Common myeloid progenitor, CD34-positive (primary cell): Measurements from ENCODE around the gene GPR26.

Source experiments
- CTCF ChIA-PET: fragments of 350-600 bp; sonication (Branson Sonifier 250); formaldehyde crosslinking; loops from one replicate; lab custom pipeline; 2021; ENCODE audit warnings: antibody characterized with exemption; lab: Charles Lee
- POLR2A ChIA-PET: fragments of 350-600 bp; sonication (Branson Sonifier 250); formaldehyde crosslinking; loops from one replicate; lab custom pipeline; 2021; ENCODE audit warnings: antibody characterized with exemption; lab: Charles Lee
- DNase-seq, 3 donors: peaks; one replicate each; pipeline versions ENCODE4 v3.0.0 to v3.0.0-alpha.2; 2013
- H3K27ac ChIP-seq, 2 experiments: 1 replicate in 1 of 2; 2 replicates in 1 of 2; pipeline ENCODE4 v1.7.0; 2013; ENCODE audit warnings: inconsistent platforms in 2 of 2, low read length in 2 of 2, mild to moderate bottlenecking in 2 of 2, low read depth in 1 of 2, moderate library complexity in 1 of 2; ENCODE audit not compliant: severe bottlenecking in 2 of 2, insufficient read depth in 1 of 2, poor library complexity in 1 of 2
- H3K27me3 ChIP-seq, 5 experiments: replicated peaks in 2 of 5; 1 replicate in 3 of 5; 2 replicates in 2 of 5; pipeline versions ENCODE4 v1.6.1 to v1.7.0; 2013; ENCODE audit warnings: low read length in 4 of 5, mild to moderate bottlenecking in 2 of 5, moderate library complexity in 2 of 5, inconsistent platforms in 1 of 5; ENCODE audit not compliant: insufficient read depth in 5 of 5, control insufficient read depth in 4 of 5
- H3K36me3 ChIP-seq, 4 experiments: 1 replicate in 2 of 4; 2 replicates in 2 of 4; pipeline versions ENCODE4 v1.6.1 to v1.7.0; 2013; ENCODE audit warnings: low read length in 3 of 4, control low read depth in 1 of 4, mild to moderate bottlenecking in 1 of 4; ENCODE audit not compliant: control insufficient read depth in 4 of 4, insufficient read depth in 4 of 4
- H3K4me1 ChIP-seq, 4 experiments: 1 replicate in 3 of 4; 2 replicates in 1 of 4; pipeline versions ENCODE4 v1.6.1 to v1.7.1; 2013; ENCODE audit warnings: low read length in 3 of 4, mild to moderate bottlenecking in 3 of 4, control low read depth in 1 of 4, inconsistent platforms in 1 of 4, moderate library complexity in 1 of 4; ENCODE audit not compliant: control insufficient read depth in 4 of 4, insufficient read depth in 4 of 4; ENCODE audit errors: control extremely low read depth in 1 of 4
- H3K4me3 ChIP-seq, 7 experiments: 1 replicate in 4 of 7; 2 replicates in 3 of 7; pipeline versions ENCODE4 v1.5.1 to v1.7.0; 2013; ENCODE audit warnings: mild to moderate bottlenecking in 7 of 7, low read length in 6 of 7, moderate library complexity in 6 of 7, inconsistent platforms in 2 of 7, low read depth in 2 of 7, control low read depth in 1 of 7; ENCODE audit not compliant: insufficient read depth in 4 of 7, control insufficient read depth in 1 of 7; ENCODE audit errors: extremely low read depth in 1 of 7
- H3K9me3 ChIP-seq, 5 experiments: 1 replicate in 4 of 5; 2 replicates in 1 of 5; pipeline versions ENCODE4 v1.6.1 to v1.7.1; 2013; ENCODE audit warnings: low read length in 4 of 5, mild to moderate bottlenecking in 2 of 5, inconsistent platforms in 1 of 5, low read depth in 1 of 5, moderate library complexity in 1 of 5; ENCODE audit not compliant: control insufficient read depth in 4 of 5, insufficient read depth in 2 of 5; ENCODE audit errors: control extremely low read depth in 1 of 5
- WGBS: methylation state at CpG from one replicate; pipeline ENCODE4 v1.1.5; 2013; ENCODE audit not compliant: insufficient coverage; 5-methylcytosine and 5-hydroxymethylcytosine counted together

Gene GPR26

GRCh38 chr10:123665491-123666286, 466 bp upstream of the GPR26 start:
- ChIA-PET CTCF (no interaction called here), POLR2A (no interaction called here)
- Histone ChIP-seq H3K27me3 (peaks cover 0 to 71% (median 22%) of the 10 kb centered on the region in 5 experiments), H3K27ac (no peak overlapping the region), H3K9me3 (peaks cover 0 to 19% (median 0%) of the 10 kb centered on the region in 5 experiments), H3K4me1 (no peaks in the 10 kb centered on the region), H3K36me3 (no peaks in the 10 kb centered on the region), H3K4me3 (no peak overlapping the region)
- no peak for DNase-seq
- WGBS: 13% methylated on average over 24 of the region's 47 CpGs

GRCh38 chr10:123669886-123670285, 3.7 kb downstream of the GPR26 start:
- Histone ChIP-seq H3K9me3 (peaks cover 0 to 8% (median 0%) of the 10 kb centered on the region in 5 experiments), H3K4me3 (no peak overlapping the region), H3K36me3 (no peaks in the 10 kb centered on the region), H3K27me3 (peaks cover 0 to 57% (median 18%) of the 10 kb centered on the region in 5 experiments), H3K4me1 (no peaks in the 10 kb centered on the region), H3K27ac (no peak overlapping the region)
- DNase-seq: no peak
- CTCF ChIA-PET: no interaction called here
- POLR2A ChIA-PET: no interaction called here

GRCh38 chr10:123673198-123673597, 7.0 kb downstream of the GPR26 start:
- H3K4me1 ChIP-seq: no peaks in the 10 kb centered on the region
- H3K4me3 ChIP-seq: no peak overlapping the region
- CTCF ChIA-PET: no interaction called here
- no peaks in the 10 kb centered on the region for H3K9me3 ChIP-seq
- H3K27ac ChIP-seq: no peak overlapping the region
- 80% methylated on average over 1 of the region's 1 CpG for WGBS
- POLR2A ChIA-PET: no interaction called here
- H3K27me3 ChIP-seq: peaks cover 0 to 27% (median 8%) of the 10 kb centered on the region in 5 experiments
- no peak for DNase-seq
- no peaks in the 10 kb centered on the region for H3K36me3 ChIP-seq

- ChIA-PET POLR2A (no interaction called here), CTCF (no interaction called here)
- DNase-seq: no peak
- Histone ChIP-seq H3K27ac (no peak overlapping the region), H3K27me3 (peaks cover 0 to 17% (median 5%) of the 10 kb centered on the region in 5 experiments), H3K4me3 (no peak overlapping the region), H3K9me3 (no peaks in the 10 kb centered on the region), H3K36me3 (no peaks in the 10 kb centered on the region), H3K4me1 (no peaks in the 10 kb centered on the region)
- WGBS: 98% methylated on average over 9 of the region's 11 CpGs
Measured at GRCh38 chr10:123674741-123675140, 8.6 kb downstream of the GPR26 start.

- H3K27ac ChIP-seq: no peak overlapping the region
- H3K27me3 ChIP-seq: peaks cover 0 to 13% (median 3%) of the 10 kb centered on the region in 5 experiments
- H3K9me3 ChIP-seq: no peaks in the 10 kb centered on the region
- H3K4me3 ChIP-seq: no peak overlapping the region
- DNase-seq: no peak
- ChIA-PET CTCF (no interaction called here), POLR2A (no interaction called here)
- WGBS: 100% methylated on average over 2 of the region's 4 CpGs
- no peaks in the 10 kb centered on the region for H3K36me3 ChIP-seq
- no peaks in the 10 kb centered on the region for H3K4me1 ChIP-seq
Measured at GRCh38 chr10:123675811-123676210, 9.7 kb downstream of the GPR26 start.

- no peak overlapping the region for H3K4me3 ChIP-seq
- no peaks in the 10 kb centered on the region for H3K4me1 ChIP-seq
- H3K36me3 ChIP-seq: no peaks in the 10 kb centered on the region
- 100% methylated on average over 3 of the region's 6 CpGs for WGBS
- no peak for DNase-seq
- H3K27me3 ChIP-seq: peaks cover 0 to 12% (median 3%) of the 10 kb centered on the region in 5 experiments
- H3K9me3 ChIP-seq: no peaks in the 10 kb centered on the region
- no peak overlapping the region for H3K27ac ChIP-seq
- CTCF ChIA-PET: no interaction called here
- POLR2A ChIA-PET: no interaction called here
Measured at GRCh38 chr10:123677556-123677955, 11.4 kb downstream of the GPR26 start.

GRCh38 chr10:123678376-123678775, 12.2 kb downstream of the GPR26 start:
- Histone ChIP-seq H3K36me3 (no peaks in the 10 kb centered on the region), H3K9me3 (no peaks in the 10 kb centered on the region), H3K27ac (no peak overlapping the region), H3K27me3 (peaks cover 0 to 15% (median 3%) of the 10 kb centered on the region in 5 experiments), H3K4me3 (no peak overlapping the region), H3K4me1 (no peaks in the 10 kb centered on the region)
- ChIA-PET CTCF (no interaction called here), POLR2A (no interaction called here)
- WGBS: 89% methylated on average over 3 of the region's 5 CpGs
- no peak for DNase-seq
